IMR-90 (cell line): ENCODE data around the gene GRIA4. TPM values are rescaled to one million over a fixed set of nuclear protein-coding genes. Genes with fewer than 3 reads are reported as not detected.

ENCODE experiments used
- ATAC-seq: fragments of 200-7000 bp; cut with Tn5 transposase; 2 replicates; pipeline ENCODE4 v1.9.1; 2020; ENCODE audit warnings: low read depth, mild to moderate bottlenecking, moderate library complexity
- BruUV-seq: library from RNA; stranded (reverse); fragments of 400-500 nt; replicated peaks from 2 replicates; lab custom pipeline; 2021; lab: Mats Ljungman, UMichigan
- CTCF ChIA-PET: fragments of 300-600 bp; formaldehyde crosslinking; extraction: SDS; loops from one replicate; lab custom pipeline; 2021; ENCODE audit warnings: antibody characterized with exemption; lab: Yijun Ruan, JAX
- POLR2A ChIA-PET: fragments of 300-600 bp; sonication (Branson Sonifier 250); formaldehyde crosslinking; loops from one replicate; lab custom pipeline; 2022; ENCODE audit warnings: antibody characterized with exemption; ENCODE audit not compliant: unreplicated experiment; lab: Charles Lee
- DNase-seq: peaks from one replicate; pipeline ENCODE4 v3.0.0; 2013
- H2AFZ ChIP-seq: replicated peaks from 2 replicates; pipeline ENCODE3; 2013; ENCODE audit warnings: low read length, mild to moderate bottlenecking; ENCODE audit not compliant: poor library complexity
- H2AK5ac ChIP-seq: 2 replicates; pipeline ENCODE4 v1.6.1; 2013; ENCODE audit warnings: low read depth, low read length, inconsistent platforms
- H2AK9ac ChIP-seq: replicated peaks from 2 replicates; pipeline ENCODE3; 2013; ENCODE audit warnings: mild to moderate bottlenecking, low read depth, low read length, moderate library complexity; ENCODE audit not compliant: poor library complexity
- H2BK120ac ChIP-seq: 2 replicates; pipeline ENCODE4 v1.6.1; 2013; ENCODE audit warnings: low read depth, low read length, inconsistent platforms
- H2BK15ac ChIP-seq: 3 replicates; pipeline ENCODE4 v1.6.1; 2013; ENCODE audit warnings: low read depth, low read length, inconsistent platforms
- H2BK20ac ChIP-seq: 2 replicates; pipeline ENCODE4 v1.6.1; 2013; ENCODE audit warnings: low read depth, mild to moderate bottlenecking, inconsistent platforms, low read length, moderate library complexity
- H2BK5ac ChIP-seq: 2 replicates; pipeline ENCODE4 v1.6.1; 2013; ENCODE audit warnings: mild to moderate bottlenecking, low read depth, low read length, inconsistent platforms; ENCODE audit not compliant: poor library complexity, severe bottlenecking
- H3K14ac ChIP-seq: replicated peaks from 2 replicates; pipeline ENCODE4 v1.6.1; 2013; ENCODE audit warnings: low read depth, low read length, inconsistent platforms
- H3K18ac ChIP-seq: 2 replicates; pipeline ENCODE4 v1.6.1; 2013; ENCODE audit warnings: low read depth, low read length, control low read depth
- H3K23ac ChIP-seq: 2 replicates; pipeline ENCODE4 v1.6.1; 2013; ENCODE audit warnings: low read depth, low read length, inconsistent platforms
- H3K27ac ChIP-seq: 2 replicates; pipeline ENCODE4 v1.5.1; 2013; ENCODE audit warnings: mild to moderate bottlenecking, control low read depth, low read length; ENCODE audit not compliant: insufficient read depth
- H3K27me3 ChIP-seq: 2 replicates; pipeline ENCODE4 v1.6.1; 2013; ENCODE audit warnings: low read length; ENCODE audit not compliant: control insufficient read depth, insufficient read depth
- H3K36me3 ChIP-seq: 2 replicates; pipeline ENCODE4 v1.6.1; 2013; ENCODE audit warnings: low read length, mixed read lengths; ENCODE audit not compliant: control insufficient read depth, insufficient read depth
- H3K4ac ChIP-seq: 2 replicates; pipeline ENCODE4 v1.6.1; 2013; ENCODE audit warnings: low read depth, low read length, inconsistent platforms
- H3K4me1 ChIP-seq: 2 replicates; pipeline ENCODE4 v1.6.1; 2013; ENCODE audit warnings: low read length, mixed read lengths; ENCODE audit not compliant: control insufficient read depth, insufficient read depth
- H3K4me2 ChIP-seq: 2 replicates; pipeline ENCODE4 v1.6.1; 2013; ENCODE audit warnings: low read depth, mild to moderate bottlenecking, control low read depth, low read length, moderate library complexity
- H3K4me3 ChIP-seq: 2 replicates; pipeline ENCODE4 v1.5.1; 2013; ENCODE audit warnings: low read depth, mild to moderate bottlenecking, control low read depth, low read length, moderate library complexity; ENCODE audit not compliant: insufficient read depth
- H3K56ac ChIP-seq: 2 replicates; pipeline ENCODE4 v1.6.1; 2013; ENCODE audit warnings: low read length, inconsistent platforms; ENCODE audit not compliant: insufficient read depth; ENCODE audit errors: extremely low read depth
- H3K79me1 ChIP-seq, 2 experiments: 2 replicates each; pipeline ENCODE4 v1.6.1; 2013; ENCODE audit warnings: low read length in 2 of 2, inconsistent platforms in 1 of 2, low read depth in 1 of 2
- H3K9ac ChIP-seq: 2 replicates; pipeline ENCODE4 v1.6.1; 2013; ENCODE audit warnings: low read depth, low read length, control low read depth
- H3K9me1 ChIP-seq: 2 replicates; pipeline ENCODE4 v1.6.1; 2013; ENCODE audit warnings: low read length, inconsistent platforms; ENCODE audit not compliant: insufficient read depth
- H3K9me3 ChIP-seq: 2 replicates; pipeline ENCODE4 v1.6.1; 2013; ENCODE audit warnings: low read length; ENCODE audit not compliant: control insufficient read depth, insufficient read depth
- H4K20me1 ChIP-seq: 2 replicates; pipeline ENCODE4 v1.6.1; 2013; ENCODE audit warnings: low read length, inconsistent platforms; ENCODE audit not compliant: insufficient read depth
- H4K5ac ChIP-seq: 2 replicates; pipeline ENCODE4 v1.6.1; 2013; ENCODE audit warnings: mild to moderate bottlenecking, low read depth, low read length, control low read depth
- H4K8ac ChIP-seq, 2 experiments: 2 replicates each; pipeline ENCODE4 v1.6.1; 2013; ENCODE audit warnings: low read depth in 2 of 2, low read length in 2 of 2, control low read depth in 1 of 2, inconsistent platforms in 1 of 2
- H4K91ac ChIP-seq: 2 replicates; pipeline ENCODE4 v1.6.1; 2013; ENCODE audit warnings: low read depth, low read length, inconsistent platforms; ENCODE audit not compliant: insufficient read depth
- BHLHE40 ChIP-seq: fragments of 150-350 bp; IDR thresholded peaks from 2 replicates; pipeline ENCODE4 v1.6.1; 2016; ENCODE audit warnings: mild to moderate bottlenecking, low read depth, low read length
- CHD1 ChIP-seq: IDR thresholded peaks from 2 replicates; pipeline ENCODE4 v1.6.1; 2012; ENCODE audit warnings: low read depth, low read length, improper control_type of control experiment
- MAZ ChIP-seq: IDR thresholded peaks from 2 replicates; pipeline ENCODE4 v1.6.1; 2012; ENCODE audit warnings: low read depth, mild to moderate bottlenecking, low read length, improper control_type of control experiment, moderate library complexity, borderline replicate concordance
- MXI1 ChIP-seq: IDR thresholded peaks from 2 replicates; pipeline ENCODE4 v1.6.1; 2012; ENCODE audit warnings: low read depth, mild to moderate bottlenecking, low read length, moderate library complexity, borderline replicate concordance
- POLR2A ChIP-seq: IDR thresholded peaks from 2 replicates; pipeline ENCODE4 v1.6.1; 2012; ENCODE audit warnings: mild to moderate bottlenecking, low read depth, low read length
- RAD21 ChIP-seq: IDR thresholded peaks from 2 replicates; pipeline ENCODE4 v1.6.1; 2012; ENCODE audit warnings: low read length, improper control_type of control experiment
- RFX5 ChIP-seq: IDR thresholded peaks from 2 replicates; pipeline ENCODE4 v1.8.0; 2012; ENCODE audit warnings: low read depth, mild to moderate bottlenecking, low read length, moderate library complexity
- SMC3 ChIP-seq: fragments of 150-350 bp; IDR thresholded peaks from 2 replicates; pipeline ENCODE4 v1.6.1; 2016; ENCODE audit warnings: low read depth, mild to moderate bottlenecking, antibody characterized with exemption, low read length, moderate library complexity
- dilution Hi-C: fragments of 300-500 bp; cut with HindIII; formaldehyde crosslinking; loops from one replicate; pipeline ENCODE4 v1.14.3; 2018; ENCODE audit warnings: low sequenced_read_pairs; ENCODE audit not compliant: unreplicated experiment
- in situ Hi-C: fragments of 300-500 bp; cut with MboI; formaldehyde crosslinking; loops from 3 replicates; pipeline ENCODE4 v1.14.3; 2019; ENCODE audit warnings: low sequenced_read_pairs, inconsistent platforms, mixed read lengths
- intact Hi-C: fragments of 100-400 bp; cut with micrococcal nuclease; formaldehyde crosslinking; loops from 2 replicates; pipeline ENCODE4 v1.10.0; 2022
- polyA plus RNA-seq, 3 experiments: library from polyadenylated mRNA; depleted of rRNA; stranded (reverse); fragments of >200 nt; gene quantifications; 2 replicates each; pipeline ENCODE4 v1.2.3, GENCODE V29; 2012; ENCODE audit warnings: low replicate concordance in 1 of 3
- total RNA-seq: library from RNA; depleted of rRNA; stranded (reverse); fragments of >200 nt; gene quantifications from 2 replicates; pipeline ENCODE4 v1.2.3, GENCODE V29; 2012
- TF ChIP-seq, protein P1 (sequence below): fragments of 150-350 bp; IDR thresholded peaks from 2 replicates; pipeline ENCODE4 v1.6.1; 2016; ENCODE audit warnings: low read depth, mild to moderate bottlenecking, low read length, moderate library complexity, borderline replicate concordance
- TF ChIP-seq, protein P2 (sequence below): conservative IDR thresholded peaks from 2 replicates; pipeline ENCODE4 v1.5.1; 2012; ENCODE audit warnings: mild to moderate bottlenecking, low read depth, low read length, improper control_type of control experiment

GRIA4 gene
- total and polyA plus RNA-seq, 2 of the 4 experiments (the other 2 are of a cell fraction) = 0.36 to 1.0 TPM

DNA sequence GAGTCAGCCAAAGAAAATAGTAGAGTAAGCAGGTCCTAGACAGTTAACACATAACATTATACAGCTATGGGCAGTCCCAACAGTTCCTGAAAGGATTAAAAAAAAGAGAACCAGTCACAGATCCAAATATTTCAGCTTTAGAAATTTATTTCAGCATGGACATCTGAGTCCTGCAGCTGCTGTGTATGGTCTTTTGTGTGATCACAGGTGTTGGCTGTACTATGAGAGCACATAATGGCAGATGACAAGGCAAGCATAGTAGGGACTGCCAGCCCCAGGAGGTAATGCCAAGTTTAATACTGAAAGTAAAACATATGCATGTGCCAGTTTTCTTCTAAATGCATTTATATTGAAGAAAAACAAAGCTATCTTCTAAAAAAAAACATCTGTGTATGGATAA is 158.1 kb downstream of the GRIA4 start:
- Histone ChIP-seq H3K36me3 (no peaks in the 10 kb centered on the region; the same call in 1 of the 2 replicates), H3K9me1 (no peaks in the 10 kb centered on the region), H4K8ac (no peak overlapping the region), H2BK120ac (no peak overlapping the region), H2BK15ac (no peak overlapping the region), H4K20me1 (no peaks in the 10 kb centered on the region), H4K5ac (no peak overlapping the region), H3K18ac (no peak overlapping the region), H3K23ac (no peak overlapping the region), H2BK5ac (no peak overlapping the region), H3K4me1 (no peaks in the 10 kb centered on the region), H3K27me3 (no peaks in the 10 kb centered on the region), H3K4me2 (no peak overlapping the region), H3K27ac (no peak overlapping the region), H3K4ac (no peak overlapping the region), H4K91ac (no peak overlapping the region), H3K9me3 (no peaks in the 10 kb centered on the region), H3K4me3 (no peak overlapping the region), H2AK9ac (no peak overlapping the region), H3K56ac (no peak overlapping the region), H2AFZ (no peak overlapping the region), H3K79me1 (no peaks in the 10 kb centered on the region), H2BK20ac (no peak overlapping the region), H2AK5ac (no peak overlapping the region), H3K9ac (no peak overlapping the region), H3K14ac (no peak overlapping the region)
- ChIA-PET POLR2A (no interaction called here), CTCF (no interaction called here)
- no peak for DNase-seq
- dilution Hi-C loops = no loop called here
- intact Hi-C loops = no loop called here
- ATAC-seq = no peak
- no TSS peak for BruUV-seq
- in situ Hi-C loops = no loop called here
- no peak for TF ChIP-seq CHD1
- TF ChIP-seq, protein P1, sequence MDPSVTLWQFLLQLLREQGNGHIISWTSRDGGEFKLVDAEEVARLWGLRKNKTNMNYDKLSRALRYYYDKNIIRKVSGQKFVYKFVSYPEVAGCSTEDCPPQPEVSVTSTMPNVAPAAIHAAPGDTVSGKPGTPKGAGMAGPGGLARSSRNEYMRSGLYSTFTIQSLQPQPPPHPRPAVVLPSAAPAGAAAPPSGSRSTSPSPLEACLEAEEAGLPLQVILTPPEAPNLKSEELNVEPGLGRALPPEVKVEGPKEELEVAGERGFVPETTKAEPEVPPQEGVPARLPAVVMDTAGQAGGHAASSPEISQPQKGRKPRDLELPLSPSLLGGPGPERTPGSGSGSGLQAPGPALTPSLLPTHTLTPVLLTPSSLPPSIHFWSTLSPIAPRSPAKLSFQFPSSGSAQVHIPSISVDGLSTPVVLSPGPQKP = no peak
- no peak for TF ChIP-seq RFX5
- TF ChIP-seq MAZ = no peak
- TF ChIP-seq RAD21 = no peak
- TF ChIP-seq POLR2A = no peak
- no peak for TF ChIP-seq BHLHE40
- TF ChIP-seq MXI1 = no peak
- TF ChIP-seq, protein P2, sequence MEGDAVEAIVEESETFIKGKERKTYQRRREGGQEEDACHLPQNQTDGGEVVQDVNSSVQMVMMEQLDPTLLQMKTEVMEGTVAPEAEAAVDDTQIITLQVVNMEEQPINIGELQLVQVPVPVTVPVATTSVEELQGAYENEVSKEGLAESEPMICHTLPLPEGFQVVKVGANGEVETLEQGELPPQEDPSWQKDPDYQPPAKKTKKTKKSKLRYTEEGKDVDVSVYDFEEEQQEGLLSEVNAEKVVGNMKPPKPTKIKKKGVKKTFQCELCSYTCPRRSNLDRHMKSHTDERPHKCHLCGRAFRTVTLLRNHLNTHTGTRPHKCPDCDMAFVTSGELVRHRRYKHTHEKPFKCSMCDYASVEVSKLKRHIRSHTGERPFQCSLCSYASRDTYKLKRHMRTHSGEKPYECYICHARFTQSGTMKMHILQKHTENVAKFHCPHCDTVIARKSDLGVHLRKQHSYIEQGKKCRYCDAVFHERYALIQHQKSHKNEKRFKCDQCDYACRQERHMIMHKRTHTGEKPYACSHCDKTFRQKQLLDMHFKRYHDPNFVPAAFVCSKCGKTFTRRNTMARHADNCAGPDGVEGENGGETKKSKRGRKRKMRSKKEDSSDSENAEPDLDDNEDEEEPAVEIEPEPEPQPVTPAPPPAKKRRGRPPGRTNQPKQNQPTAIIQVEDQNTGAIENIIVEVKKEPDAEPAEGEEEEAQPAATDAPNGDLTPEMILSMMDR = no peak
- TF ChIP-seq SMC3 = no peak
